Measurements from ENCODE around the gene CCL20. TPM values are rescaled to one million over a fixed set of nuclear protein-coding genes. Genes with fewer than 3 reads are reported as not detected.

Gene CCL20
- total and polyA plus RNA-seq, 2 of the 13 experiments (the other 11 are each of a cell fraction or from before 2014, with no cell fraction given) = 223 to 903 TPM

- TF ChIP-seq E2F1 (CRISPR knock-in tag; IDR thresholded peaks at IDR 0.05) = peak; percentile 43; the same call in 1 of the 2 replicates
- TF ChIP-seq, protein P1, sequence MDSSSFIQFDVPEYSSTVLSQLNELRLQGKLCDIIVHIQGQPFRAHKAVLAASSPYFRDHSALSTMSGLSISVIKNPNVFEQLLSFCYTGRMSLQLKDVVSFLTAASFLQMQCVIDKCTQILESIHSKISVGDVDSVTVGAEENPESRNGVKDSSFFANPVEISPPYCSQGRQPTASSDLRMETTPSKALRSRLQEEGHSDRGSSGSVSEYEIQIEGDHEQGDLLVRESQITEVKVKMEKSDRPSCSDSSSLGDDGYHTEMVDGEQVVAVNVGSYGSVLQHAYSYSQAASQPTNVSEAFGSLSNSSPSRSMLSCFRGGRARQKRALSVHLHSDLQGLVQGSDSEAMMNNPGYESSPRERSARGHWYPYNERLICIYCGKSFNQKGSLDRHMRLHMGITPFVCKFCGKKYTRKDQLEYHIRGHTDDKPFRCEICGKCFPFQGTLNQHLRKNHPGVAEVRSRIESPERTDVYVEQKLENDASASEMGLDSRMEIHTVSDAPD (CRISPR knock-in tag; IDR thresholded peaks at IDR 0.05) = 0 out of 2 replicates have a peak, but pooled peaks have one; percentile 70
- TF ChIP-seq RXRA (CRISPR knock-in tag; IDR thresholded peaks at IDR 0.05) = peak; percentile 95
- TF ChIP-seq ZNF251 (CRISPR knock-in tag; IDR thresholded peaks at IDR 0.05) = no peak
- peak; percentile 14; the same call in 1 of the 2 replicates for TF ChIP-seq STAG1 (CRISPR knock-in tag; IDR thresholded peaks at IDR 0.05)
- TF ChIP-seq SPEN (CRISPR knock-in tag; IDR thresholded peaks at IDR 0.05; ENCODE audit: low read depth) = peak; percentile 63
- TF ChIP-seq RFXAP (CRISPR knock-in tag; IDR thresholded peaks at IDR 0.05; ENCODE audit: borderline replicate concordance) = 0 out of 2 replicates have a peak, but pooled peaks have one; percentile 28
- TF ChIP-seq SP2 (CRISPR knock-in tag; IDR thresholded peaks at IDR 0.05) = no peak
- no peak; the same call in 1 of the 2 replicates for TF ChIP-seq ZNF792 (CRISPR knock-in tag; IDR thresholded peaks at IDR 0.05)
- TF ChIP-seq AGO1 (IDR thresholded peaks at IDR 0.05; ENCODE audit: low read depth, low read length, poor library complexity, severe bottlenecking) = no peak
- TF ChIP-seq, protein P2, sequence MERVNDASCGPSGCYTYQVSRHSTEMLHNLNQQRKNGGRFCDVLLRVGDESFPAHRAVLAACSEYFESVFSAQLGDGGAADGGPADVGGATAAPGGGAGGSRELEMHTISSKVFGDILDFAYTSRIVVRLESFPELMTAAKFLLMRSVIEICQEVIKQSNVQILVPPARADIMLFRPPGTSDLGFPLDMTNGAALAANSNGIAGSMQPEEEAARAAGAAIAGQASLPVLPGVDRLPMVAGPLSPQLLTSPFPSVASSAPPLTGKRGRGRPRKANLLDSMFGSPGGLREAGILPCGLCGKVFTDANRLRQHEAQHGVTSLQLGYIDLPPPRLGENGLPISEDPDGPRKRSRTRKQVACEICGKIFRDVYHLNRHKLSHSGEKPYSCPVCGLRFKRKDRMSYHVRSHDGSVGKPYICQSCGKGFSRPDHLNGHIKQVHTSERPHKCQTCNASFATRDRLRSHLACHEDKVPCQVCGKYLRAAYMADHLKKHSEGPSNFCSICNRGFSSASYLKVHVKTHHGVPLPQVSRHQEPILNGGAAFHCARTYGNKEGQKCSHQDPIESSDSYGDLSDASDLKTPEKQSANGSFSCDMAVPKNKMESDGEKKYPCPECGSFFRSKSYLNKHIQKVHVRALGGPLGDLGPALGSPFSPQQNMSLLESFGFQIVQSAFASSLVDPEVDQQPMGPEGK (CRISPR knock-in tag; IDR thresholded peaks at IDR 0.05) = peak; percentile 92
- TF ChIP-seq, protein P3, sequence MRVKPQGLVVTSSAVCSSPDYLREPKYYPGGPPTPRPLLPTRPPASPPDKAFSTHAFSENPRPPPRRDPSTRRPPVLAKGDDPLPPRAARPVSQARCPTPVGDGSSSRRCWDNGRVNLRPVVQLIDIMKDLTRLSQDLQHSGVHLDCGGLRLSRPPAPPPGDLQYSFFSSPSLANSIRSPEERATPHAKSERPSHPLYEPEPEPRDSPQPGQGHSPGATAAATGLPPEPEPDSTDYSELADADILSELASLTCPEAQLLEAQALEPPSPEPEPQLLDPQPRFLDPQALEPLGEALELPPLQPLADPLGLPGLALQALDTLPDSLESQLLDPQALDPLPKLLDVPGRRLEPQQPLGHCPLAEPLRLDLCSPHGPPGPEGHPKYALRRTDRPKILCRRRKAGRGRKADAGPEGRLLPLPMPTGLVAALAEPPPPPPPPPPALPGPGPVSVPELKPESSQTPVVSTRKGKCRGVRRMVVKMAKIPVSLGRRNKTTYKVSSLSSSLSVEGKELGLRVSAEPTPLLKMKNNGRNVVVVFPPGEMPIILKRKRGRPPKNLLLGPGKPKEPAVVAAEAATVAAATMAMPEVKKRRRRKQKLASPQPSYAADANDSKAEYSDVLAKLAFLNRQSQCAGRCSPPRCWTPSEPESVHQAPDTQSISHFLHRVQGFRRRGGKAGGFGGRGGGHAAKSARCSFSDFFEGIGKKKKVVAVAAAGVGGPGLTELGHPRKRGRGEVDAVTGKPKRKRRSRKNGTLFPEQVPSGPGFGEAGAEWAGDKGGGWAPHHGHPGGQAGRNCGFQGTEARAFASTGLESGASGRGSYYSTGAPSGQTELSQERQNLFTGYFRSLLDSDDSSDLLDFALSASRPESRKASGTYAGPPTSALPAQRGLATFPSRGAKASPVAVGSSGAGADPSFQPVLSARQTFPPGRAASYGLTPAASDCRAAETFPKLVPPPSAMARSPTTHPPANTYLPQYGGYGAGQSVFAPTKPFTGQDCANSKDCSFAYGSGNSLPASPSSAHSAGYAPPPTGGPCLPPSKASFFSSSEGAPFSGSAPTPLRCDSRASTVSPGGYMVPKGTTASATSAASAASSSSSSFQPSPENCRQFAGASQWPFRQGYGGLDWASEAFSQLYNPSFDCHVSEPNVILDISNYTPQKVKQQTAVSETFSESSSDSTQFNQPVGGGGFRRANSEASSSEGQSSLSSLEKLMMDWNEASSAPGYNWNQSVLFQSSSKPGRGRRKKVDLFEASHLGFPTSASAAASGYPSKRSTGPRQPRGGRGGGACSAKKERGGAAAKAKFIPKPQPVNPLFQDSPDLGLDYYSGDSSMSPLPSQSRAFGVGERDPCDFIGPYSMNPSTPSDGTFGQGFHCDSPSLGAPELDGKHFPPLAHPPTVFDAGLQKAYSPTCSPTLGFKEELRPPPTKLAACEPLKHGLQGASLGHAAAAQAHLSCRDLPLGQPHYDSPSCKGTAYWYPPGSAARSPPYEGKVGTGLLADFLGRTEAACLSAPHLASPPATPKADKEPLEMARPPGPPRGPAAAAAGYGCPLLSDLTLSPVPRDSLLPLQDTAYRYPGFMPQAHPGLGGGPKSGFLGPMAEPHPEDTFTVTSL (CRISPR knock-in tag; IDR thresholded peaks at IDR 0.05; ENCODE audit: borderline replicate concordance) = peak; percentile 92; the same call in 1 of the 2 replicates
- TF ChIP-seq BORCS8-MEF2B (CRISPR knock-in tag; IDR thresholded peaks at IDR 0.05) = peak; percentile 80; the same call in 1 of the 2 replicates
- TF ChIP-seq, protein P4, sequence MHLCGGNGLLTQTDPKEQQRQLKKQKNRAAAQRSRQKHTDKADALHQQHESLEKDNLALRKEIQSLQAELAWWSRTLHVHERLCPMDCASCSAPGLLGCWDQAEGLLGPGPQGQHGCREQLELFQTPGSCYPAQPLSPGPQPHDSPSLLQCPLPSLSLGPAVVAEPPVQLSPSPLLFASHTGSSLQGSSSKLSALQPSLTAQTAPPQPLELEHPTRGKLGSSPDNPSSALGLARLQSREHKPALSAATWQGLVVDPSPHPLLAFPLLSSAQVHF (CRISPR knock-in tag; IDR thresholded peaks at IDR 0.05) = no peak
- TF ChIP-seq, protein P5, sequence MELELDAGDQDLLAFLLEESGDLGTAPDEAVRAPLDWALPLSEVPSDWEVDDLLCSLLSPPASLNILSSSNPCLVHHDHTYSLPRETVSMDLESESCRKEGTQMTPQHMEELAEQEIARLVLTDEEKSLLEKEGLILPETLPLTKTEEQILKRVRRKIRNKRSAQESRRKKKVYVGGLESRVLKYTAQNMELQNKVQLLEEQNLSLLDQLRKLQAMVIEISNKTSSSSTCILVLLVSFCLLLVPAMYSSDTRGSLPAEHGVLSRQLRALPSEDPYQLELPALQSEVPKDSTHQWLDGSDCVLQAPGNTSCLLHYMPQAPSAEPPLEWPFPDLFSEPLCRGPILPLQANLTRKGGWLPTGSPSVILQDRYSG (CRISPR knock-in tag; IDR thresholded peaks at IDR 0.05) = 0 out of 2 replicates have a peak, but pooled peaks have one; percentile 40
These were observed 7.7 kb downstream of the CCL20 start (continued) for GRCh38 chr2:227821043-227821942.
